ENCODE data around the gene HSPA4. TPM values are rescaled to one million over a fixed set of nuclear protein-coding genes. Genes with fewer than 3 reads are reported as not detected.
"Not testable (repeated sequence)": the region's sequence is repeated elsewhere in the genome, so short reads cannot be mapped to it uniquely, and the experiment has no call there.

The HSPA4 gene
- 10 to 100 TPM; 30.9 to 67.1 (median 41.1) TPM for polyA plus RNA-seq
- long read RNA-seq, donor 1, full-length matches to known transcripts: 10 of 37 reads
- long read RNA-seq, donor 1, partial matches to known transcripts: 27 of 37 reads
- long read RNA-seq, donor 1, other reads (novel, unspliced or antisense): 0 of 37 reads
- long read RNA-seq, donor 2, full-length matches to known transcripts: 3 of 3 reads
- long read RNA-seq, donor 2, partial matches to known transcripts: 0 of 3 reads
- long read RNA-seq, donor 2, other reads (novel, unspliced or antisense): 0 of 3 reads
- long read RNA-seq, donor 3, full-length matches to known transcripts: 5 of 14 reads
- long read RNA-seq, donor 3, partial matches to known transcripts: 9 of 14 reads
- long read RNA-seq, donor 3, other reads (novel, unspliced or antisense): 0 of 14 reads
- long read RNA-seq, donor 4: 0 reads
- long read RNA-seq, donor 5: 0 reads
- long read RNA-seq, donor 6, full-length matches to known transcripts: 5 of 16 reads
- long read RNA-seq, donor 6, partial matches to known transcripts: 11 of 16 reads
- long read RNA-seq, donor 6, other reads (novel, unspliced or antisense): 0 of 16 reads
- long read RNA-seq, donor 7, full-length matches to known transcripts: 16 of 147 reads
- long read RNA-seq, donor 7, partial matches to known transcripts: 131 of 147 reads
- long read RNA-seq, donor 7, other reads (novel, unspliced or antisense): 0 of 147 reads
- long read RNA-seq, donor 8: 0 reads
- long read RNA-seq, donor 9: 0 reads
- long read RNA-seq, donor 10, full-length matches to known transcripts: 6 of 12 reads
- long read RNA-seq, donor 10, partial matches to known transcripts: 6 of 12 reads
- long read RNA-seq, donor 10, other reads (novel, unspliced or antisense): 0 of 12 reads

DNA sequence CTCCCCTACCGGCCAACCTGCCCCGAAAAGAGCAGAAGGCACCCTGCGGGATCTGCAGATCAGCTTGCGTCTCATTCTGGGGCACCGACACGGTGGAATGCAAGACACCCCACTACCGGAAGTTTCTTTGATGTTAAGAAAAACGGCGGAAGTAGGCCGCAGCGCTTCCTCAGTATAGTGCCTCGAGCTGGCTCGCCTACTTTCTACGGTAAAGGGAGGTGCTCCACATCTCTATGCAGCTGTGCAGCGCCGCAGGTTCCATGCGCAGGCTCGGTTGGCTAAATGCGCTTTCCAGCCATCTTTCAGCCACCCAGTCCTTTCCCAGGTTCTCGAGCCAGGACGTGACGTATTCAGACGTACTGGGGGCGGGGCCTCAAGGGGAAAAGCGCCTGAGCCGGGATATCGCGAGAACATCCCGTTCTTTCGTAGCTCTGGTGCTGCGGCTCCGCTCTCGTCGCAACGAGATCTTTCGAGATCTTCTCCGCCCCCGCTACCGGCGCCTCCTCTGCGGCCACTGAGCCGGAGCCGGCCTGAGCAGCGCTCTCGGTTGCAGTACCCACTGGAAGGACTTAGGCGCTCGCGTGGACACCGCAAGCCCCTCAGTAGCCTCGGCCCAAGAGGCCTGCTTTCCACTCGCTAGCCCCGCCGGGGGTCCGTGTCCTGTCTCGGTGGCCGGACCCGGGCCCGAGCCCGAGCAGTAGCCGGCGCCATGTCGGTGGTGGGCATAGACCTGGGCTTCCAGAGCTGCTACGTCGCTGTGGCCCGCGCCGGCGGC is at the start of gene HSPA4:
Gene HSPA4 (plus strand): TSS at position 472 of the 775 bp plus-strand sequence. CDS start 238 bp downstream, at position 710.
- peaks cover 0 to 8% (median 0%) of the 10 kb centered on the region in 3 donors for H3K36me3 ChIP-seq (ENCODE audit: control insufficient read depth in 3 of 3, insufficient read depth in 2 of 3, low read depth in 1 of 3, low read length in 3 of 3)
- 0 to 1% (median 0%) methylated on average over 67 to 68 of the region's 68 CpGs for WGBS, 3 donors
- no peaks in the 10 kb centered on the region for H3K9me3 ChIP-seq (ENCODE audit: control insufficient read depth in 2 of 2, insufficient read depth in 1 of 2, low read depth in 1 of 2, low read length in 1 of 2)
- peaks cover 7 to 17% (median 16%) of the 10 kb centered on the region in 3 donors for H3K4me1 ChIP-seq (ENCODE audit: control insufficient read depth in 3 of 3, insufficient read depth in 2 of 3, low read depth in 1 of 3, low read length in 2 of 3)
- DNase-seq (peak; percentile 98 to 100), FAIRE-seq (no peak)
- H3K27ac ChIP-seq (ENCODE audit: low read depth in 1 of 3, low read length in 2 of 3): peak within 1 kb of the TSS; percentile 99 to 100 (median 100)
- H3K4me3 ChIP-seq (ENCODE audit: low read depth in 1 of 3, low read length in 3 of 3): peak within 1 kb of the TSS; percentile 77 to 93 (median 92)
- no peaks in the 10 kb centered on the region for H3K27me3 ChIP-seq (ENCODE audit: control insufficient read depth in 3 of 3, insufficient read depth in 3 of 3, low read length in 3 of 3)

DNA sequence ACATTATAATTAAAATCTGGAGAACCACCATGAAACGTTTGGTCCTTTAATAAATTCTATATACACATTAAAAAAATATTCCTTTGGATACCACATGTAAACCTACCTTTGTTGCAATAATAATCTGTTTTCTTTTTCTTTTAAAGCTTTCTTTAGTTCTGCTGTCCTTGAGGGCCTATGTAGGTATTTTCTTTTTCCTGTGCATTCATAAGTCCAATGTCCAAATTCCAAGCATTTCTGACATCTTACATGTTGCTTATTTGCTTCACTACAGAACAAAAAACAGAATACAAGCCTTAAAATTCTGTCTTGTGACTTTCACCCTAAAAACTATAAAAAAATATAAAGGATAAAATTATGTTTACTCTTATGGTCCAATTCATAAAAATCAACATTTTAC is 45.2 kb upstream of the HSPA4 start:
- FAIRE-seq: no peak
- Histone ChIP-seq H3K27ac (ENCODE audit: low read depth in 1 of 3, low read length in 2 of 3) (no peak overlapping the region), H3K4me1 (ENCODE audit: control insufficient read depth in 3 of 3, insufficient read depth in 2 of 3, low read depth in 1 of 3, low read length in 2 of 3) (no peaks in the 10 kb centered on the region), H3K4me3 (ENCODE audit: low read depth in 1 of 3, low read length in 3 of 3) (no peak overlapping the region), H3K9me3 (ENCODE audit: control insufficient read depth in 2 of 2, insufficient read depth in 1 of 2, low read depth in 1 of 2, low read length in 1 of 2) (peaks cover 0 to 13% of the 10 kb centered on the region in 2 donors), H3K27me3 (ENCODE audit: control insufficient read depth in 3 of 3, insufficient read depth in 3 of 3, low read length in 3 of 3) (no peaks in the 10 kb centered on the region), H3K36me3 (ENCODE audit: control insufficient read depth in 3 of 3, insufficient read depth in 2 of 3, low read depth in 1 of 3, low read length in 3 of 3) (peaks cover 0 to 35% (median 0%) of the 10 kb centered on the region in 3 donors)
- peak in 1 of 2 donors; percentile 38 for DNase-seq
- 58 to 84% (median 61%) methylated on average over 1 of the region's 1 CpG for WGBS, 3 donors

DNA sequence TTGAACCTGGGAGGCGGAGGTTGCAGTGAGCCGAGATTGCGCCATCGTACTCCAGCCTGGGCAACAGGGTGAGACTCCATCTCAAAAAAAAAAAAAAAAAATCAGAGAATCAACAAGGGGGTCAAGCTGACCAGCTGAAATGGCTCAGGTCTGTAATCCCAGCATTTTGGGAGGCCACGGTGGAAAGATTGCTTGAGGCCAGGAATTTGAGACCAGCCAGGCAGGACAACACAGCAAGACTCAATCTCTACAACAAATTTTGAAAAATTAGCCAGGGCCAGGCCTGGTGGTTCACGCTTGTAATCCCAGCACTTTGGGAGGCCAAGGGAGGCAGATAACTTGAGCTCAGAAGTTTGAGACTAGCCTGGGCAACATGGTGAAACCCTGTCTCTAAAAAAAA is 43.4 kb upstream of the HSPA4 start:
- not testable (repeated sequence) for H3K27ac ChIP-seq (ENCODE audit: low read depth in 1 of 3, low read length in 2 of 3); DNase-seq; FAIRE-seq; H3K4me1 ChIP-seq (ENCODE audit: control insufficient read depth in 3 of 3, insufficient read depth in 2 of 3, low read depth in 1 of 3, low read length in 2 of 3); H3K4me3 ChIP-seq (ENCODE audit: low read depth in 1 of 3, low read length in 3 of 3); H3K27me3 ChIP-seq (ENCODE audit: control insufficient read depth in 3 of 3, insufficient read depth in 3 of 3, low read length in 3 of 3)
- peaks cover 0 to 26% (median 0%) of the 10 kb centered on the region in 3 donors for H3K36me3 ChIP-seq (ENCODE audit: control insufficient read depth in 3 of 3, insufficient read depth in 2 of 3, low read depth in 1 of 3, low read length in 3 of 3)
- WGBS, 3 donors: 81 to 99% (median 81%) methylated on average over 5 to 6 of the region's 6 CpGs
- H3K9me3 ChIP-seq (ENCODE audit: control insufficient read depth in 2 of 2, insufficient read depth in 1 of 2, low read depth in 1 of 2, low read length in 1 of 2): peaks cover 0 to 17% of the 10 kb centered on the region in 2 donors

DNA sequence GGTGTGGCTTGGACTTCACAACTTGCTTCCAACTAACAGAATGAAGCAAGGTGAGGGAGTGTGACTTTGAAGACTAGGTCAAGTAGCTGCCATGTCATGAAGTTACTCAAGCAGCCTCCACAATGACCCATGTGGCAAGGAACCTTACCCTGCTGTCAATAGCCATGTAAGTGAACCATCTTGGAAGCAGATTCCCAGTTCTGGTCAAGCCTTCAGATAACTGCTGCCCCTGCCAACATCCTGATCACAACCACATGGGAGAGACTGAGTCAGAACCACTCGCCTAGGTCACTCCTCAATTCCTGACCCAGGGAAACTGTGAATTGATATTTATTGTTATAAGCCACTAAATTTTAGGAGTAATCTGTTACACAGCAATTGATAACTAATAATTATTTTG is 36.3 kb upstream of the HSPA4 start:
- Histone ChIP-seq H3K27ac (ENCODE audit: low read depth in 1 of 3, low read length in 2 of 3) (no peak overlapping the region), H3K4me3 (ENCODE audit: low read depth in 1 of 3, low read length in 3 of 3) (no peak overlapping the region), H3K4me1 (ENCODE audit: control insufficient read depth in 3 of 3, insufficient read depth in 2 of 3, low read depth in 1 of 3, low read length in 2 of 3) (peaks cover 0 to 7% (median 0%) of the 10 kb centered on the region in 3 donors), H3K36me3 (ENCODE audit: control insufficient read depth in 3 of 3, insufficient read depth in 2 of 3, low read depth in 1 of 3, low read length in 3 of 3) (peaks cover 0 to 29% (median 11%) of the 10 kb centered on the region in 3 donors), H3K27me3 (ENCODE audit: control insufficient read depth in 3 of 3, insufficient read depth in 3 of 3, low read length in 3 of 3) (no peaks in the 10 kb centered on the region), H3K9me3 (ENCODE audit: control insufficient read depth in 2 of 2, insufficient read depth in 1 of 2, low read depth in 1 of 2, low read length in 1 of 2) (peaks cover 0 to 12% of the 10 kb centered on the region in 2 donors)
- FAIRE-seq: no peak
- 91 to 100% (median 93%) methylated on average over 1 of the region's 1 CpG for WGBS, 3 donors
- DNase-seq: no peak

DNA sequence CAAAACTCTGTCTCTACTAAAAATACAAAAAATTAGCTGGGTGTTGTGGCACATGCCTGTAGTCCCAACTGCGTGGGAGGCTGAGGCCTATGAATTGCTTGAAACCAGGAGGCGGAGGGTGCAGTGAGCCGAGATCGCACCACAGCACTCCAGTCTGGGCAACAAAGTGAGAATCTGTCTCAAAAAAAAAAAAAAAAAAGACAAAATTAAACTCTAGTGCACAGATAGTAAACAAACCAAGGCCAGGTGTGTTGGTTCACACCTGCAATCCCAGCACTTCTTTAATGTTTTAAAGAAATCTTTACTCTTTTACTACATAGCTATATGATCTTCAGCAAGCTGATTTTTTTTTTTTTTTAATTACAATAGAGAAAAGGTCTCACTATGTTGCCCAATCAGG is 33.8 kb upstream of the HSPA4 start:
- Histone ChIP-seq H3K4me1 (ENCODE audit: control insufficient read depth in 3 of 3, insufficient read depth in 2 of 3, low read depth in 1 of 3, low read length in 2 of 3) (peaks cover 0 to 7% (median 0%) of the 10 kb centered on the region in 3 donors), H3K4me3 (ENCODE audit: low read depth in 1 of 3, low read length in 3 of 3) (no peak overlapping the region), H3K9me3 (ENCODE audit: control insufficient read depth in 2 of 2, insufficient read depth in 1 of 2, low read depth in 1 of 2, low read length in 1 of 2) (no peaks in the 10 kb centered on the region), H3K27me3 (ENCODE audit: control insufficient read depth in 3 of 3, insufficient read depth in 3 of 3, low read length in 3 of 3) (no peaks in the 10 kb centered on the region), H3K36me3 (ENCODE audit: control insufficient read depth in 3 of 3, insufficient read depth in 2 of 3, low read depth in 1 of 3, low read length in 3 of 3) (peaks cover 2 to 30% (median 11%) of the 10 kb centered on the region in 3 donors), H3K27ac (ENCODE audit: low read depth in 1 of 3, low read length in 2 of 3) (no peak overlapping the region)
- FAIRE-seq (no peak), DNase-seq (no peak)
- WGBS, 3 donors: 64 to 87% (median 75%) methylated on average over 4 of the region's 4 CpGs

DNA sequence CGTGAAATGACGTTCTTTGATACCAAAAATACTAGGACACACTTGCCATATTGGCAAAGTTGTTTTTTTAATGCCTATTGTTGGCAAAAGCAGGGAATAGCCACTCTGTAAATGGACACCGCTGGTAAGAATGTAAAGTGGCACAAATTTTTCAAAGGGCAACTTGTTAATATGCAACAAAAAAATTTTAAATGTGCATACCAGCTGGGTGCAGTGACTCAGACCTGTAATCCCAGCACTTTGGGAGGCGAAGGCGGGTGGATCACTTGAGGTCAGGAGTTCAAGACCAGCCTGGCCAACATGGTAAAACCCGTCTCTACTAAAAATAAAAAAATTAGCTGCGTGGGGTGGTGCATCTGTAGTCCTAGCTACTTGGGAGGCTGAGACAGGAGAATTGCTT is 32.3 kb upstream of the HSPA4 start:
- WGBS, 3 donors: 89 to 92% (median 89%) methylated on average over 7 of the region's 7 CpGs
- DNase-seq; H3K4me1 ChIP-seq (ENCODE audit: control insufficient read depth in 3 of 3, insufficient read depth in 2 of 3, low read depth in 1 of 3, low read length in 2 of 3); H3K27ac ChIP-seq (ENCODE audit: low read depth in 1 of 3, low read length in 2 of 3); H3K4me3 ChIP-seq (ENCODE audit: low read depth in 1 of 3, low read length in 3 of 3); H3K9me3 ChIP-seq (ENCODE audit: control insufficient read depth in 2 of 2, insufficient read depth in 1 of 2, low read depth in 1 of 2, low read length in 1 of 2); FAIRE-seq; H3K27me3 ChIP-seq (ENCODE audit: control insufficient read depth in 3 of 3, insufficient read depth in 3 of 3, low read length in 3 of 3): not testable (repeated sequence)
- H3K36me3 ChIP-seq (ENCODE audit: control insufficient read depth in 3 of 3, insufficient read depth in 2 of 3, low read depth in 1 of 3, low read length in 3 of 3): peaks cover 2 to 29% (median 11%) of the 10 kb centered on the region in 3 donors

DNA sequence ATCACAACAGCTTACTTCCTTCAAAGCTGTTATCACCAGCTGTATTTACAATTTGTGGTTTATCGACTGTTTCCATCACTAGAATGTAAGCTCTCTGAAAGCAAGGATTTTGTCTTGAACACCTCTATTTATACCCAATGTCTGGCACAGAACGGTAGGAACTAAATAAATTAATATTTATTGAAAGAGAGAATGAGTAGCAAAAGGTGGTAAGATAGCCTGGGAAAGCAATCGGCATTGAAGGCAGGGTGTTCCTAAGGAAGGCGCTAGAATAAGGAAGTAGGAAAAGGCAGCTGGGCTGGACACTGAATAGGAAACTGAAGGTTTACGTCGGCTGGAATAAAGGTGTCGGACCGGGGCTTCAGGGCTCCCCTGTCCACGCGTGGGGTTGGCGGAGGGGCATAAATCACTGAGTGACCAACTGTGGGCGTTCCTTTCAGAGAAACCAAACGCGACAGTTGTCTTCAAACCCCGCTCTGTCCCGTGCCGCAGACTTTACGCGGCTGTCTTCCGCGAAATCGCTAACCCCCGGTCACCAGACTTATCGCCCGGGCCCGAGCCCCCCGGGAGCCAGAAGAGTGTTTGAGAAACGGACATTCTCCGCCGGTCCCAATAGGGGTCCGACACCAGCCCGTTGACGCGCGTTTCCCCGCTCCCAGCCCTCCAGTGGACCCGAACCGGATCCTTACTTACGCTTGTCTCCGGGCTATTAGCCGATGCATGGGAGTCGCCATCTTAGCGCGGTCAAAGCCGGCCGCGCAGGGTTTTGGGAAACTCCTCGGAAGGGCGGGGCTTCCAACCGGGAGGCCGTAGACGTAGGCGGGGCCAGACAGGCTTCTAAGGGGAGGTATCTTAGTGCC is 25.8 kb upstream of the HSPA4 start, which contains the start of gene ZCCHC10:
Gene ZCCHC10 (minus strand): TSS at position 746 of the 860 bp plus-strand sequence. CDS start 12 bp downstream, at position 734.
- peak; percentile 92 to 97 for DNase-seq
- H3K9me3 ChIP-seq (ENCODE audit: control insufficient read depth in 2 of 2, insufficient read depth in 1 of 2, low read depth in 1 of 2, low read length in 1 of 2): no peaks in the 10 kb centered on the region
- peak within 1 kb of the TSS; percentile 78 to 100 (median 82) for H3K4me3 ChIP-seq (ENCODE audit: low read depth in 1 of 3, low read length in 3 of 3)
- 0 to 1% (median 0%) methylated on average over 51 to 53 of the region's 53 CpGs for WGBS, 3 donors
- no peaks in the 10 kb centered on the region for H3K27me3 ChIP-seq (ENCODE audit: control insufficient read depth in 3 of 3, insufficient read depth in 3 of 3, low read length in 3 of 3)
- H3K27ac ChIP-seq (ENCODE audit: low read depth in 1 of 3, low read length in 2 of 3): peak within 1 kb of the TSS; percentile 87 to 96 (median 87)
- peaks cover 0 to 5% (median 5%) of the 10 kb centered on the region in 3 donors for H3K4me1 ChIP-seq (ENCODE audit: control insufficient read depth in 3 of 3, insufficient read depth in 2 of 3, low read depth in 1 of 3, low read length in 2 of 3)
- peaks cover 0 to 8% (median 2%) of the 10 kb centered on the region in 3 donors for H3K36me3 ChIP-seq (ENCODE audit: control insufficient read depth in 3 of 3, insufficient read depth in 2 of 3, low read depth in 1 of 3, low read length in 3 of 3)
- FAIRE-seq: no peak

All from small intestine (tissue), 16 donors.